ENCODE results near the gene CLEC1B.
"Not testable (repeated sequence)": the region's sequence is repeated elsewhere in the genome, so short reads cannot be mapped to it uniquely, and the experiment has no call there.

The CLEC1B gene

GRCh38 chr12:9975614-9976013 is 23.3 kb downstream of the CLEC1B start:
- TF ChIP-seq CTCF (conservative IDR thresholded peaks at IDR 0.05; ENCODE audit: low read depth, low read length): no peak
- H3K4me3 ChIP-seq (ENCODE audit: low read length): no peak overlapping the region
- DNase-seq (ENCODE audit: low read depth): no peak

DNA sequence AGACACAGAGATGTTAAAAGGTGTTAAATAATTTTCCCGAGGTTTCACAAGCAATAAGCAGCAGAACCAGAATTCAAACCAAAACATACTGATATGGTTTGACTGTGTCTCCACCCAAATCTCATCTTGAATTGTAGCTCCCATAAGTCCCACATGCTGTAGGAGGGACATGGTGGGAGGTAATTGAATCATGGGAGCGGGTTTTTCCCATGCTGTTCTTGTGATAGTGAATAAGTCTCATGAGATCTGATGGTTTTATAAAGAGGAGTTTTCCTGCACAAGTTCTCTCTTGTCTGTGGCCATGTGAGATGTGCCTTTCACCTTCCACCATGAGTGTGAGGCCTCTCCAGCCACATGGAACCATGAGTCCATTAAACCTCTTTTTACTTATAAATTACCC is 24.2 kb downstream of the CLEC1B start:
- DNase-seq (ENCODE audit: low read depth); H3K4me3 ChIP-seq (ENCODE audit: low read length): not testable (repeated sequence)

GRCh38 chr12:9973949-9974348 is 25.0 kb downstream of the CLEC1B start:
- DNase-seq (ENCODE audit: low read depth): no peak
- H3K4me3 ChIP-seq (ENCODE audit: low read length): no peak overlapping the region
- no peak for TF ChIP-seq CTCF (conservative IDR thresholded peaks at IDR 0.05; ENCODE audit: low read depth, low read length)

GRCh38 chr12:9971181-9971580 is 27.7 kb downstream of the CLEC1B start, which contains the start of gene CLEC12A:
TSS of gene CLEC12A (plus strand) at chr12:9971409. CDS start at chr12:9971597, 188 bp downstream.
- no peak within 1 kb of the TSS for H3K4me3 ChIP-seq (ENCODE audit: low read length)
- no peak for TF ChIP-seq CTCF (conservative IDR thresholded peaks at IDR 0.05; ENCODE audit: low read depth, low read length)
- DNase-seq (ENCODE audit: low read depth): no peak

GRCh38 chr12:9969673-9970072 is 29.2 kb downstream of the CLEC1B start:
- H3K4me3 ChIP-seq (ENCODE audit: low read length): no peak overlapping the region
- TF ChIP-seq CTCF (conservative IDR thresholded peaks at IDR 0.05; ENCODE audit: low read depth, low read length): no peak
- DNase-seq (ENCODE audit: low read depth): no peak

- DNase-seq (ENCODE audit: low read depth): no peak
- no peak for TF ChIP-seq CTCF (conservative IDR thresholded peaks at IDR 0.05; ENCODE audit: low read depth, low read length)
- H3K4me3 ChIP-seq (ENCODE audit: low read length): no peak overlapping the region
Measured at GRCh38 chr12:9961901-9962300, 37.0 kb downstream of the CLEC1B start.

DNA sequence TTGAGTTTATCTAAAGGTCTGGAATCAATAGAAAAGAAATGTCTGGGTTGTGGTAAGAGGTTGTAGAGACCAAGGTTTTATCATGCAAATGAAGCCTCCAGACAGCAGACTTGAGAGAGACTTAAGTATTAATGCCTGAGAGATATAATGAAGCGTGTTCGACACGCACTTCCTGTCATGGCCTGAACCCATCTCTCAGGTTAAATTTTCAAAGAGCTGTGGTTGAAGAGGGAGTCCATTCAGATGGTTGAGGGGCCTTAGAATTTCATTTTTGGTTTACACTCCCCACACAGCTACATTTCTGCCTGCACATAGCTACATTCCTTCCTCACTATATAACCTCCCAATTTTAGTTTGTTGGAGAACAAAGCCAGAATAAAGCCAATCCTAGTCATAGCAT is 37.8 kb downstream of the CLEC1B start:
- no peak overlapping the region for H3K4me3 ChIP-seq (ENCODE audit: low read length)
- no peak for DNase-seq (ENCODE audit: low read depth)
- TF ChIP-seq CTCF (conservative IDR thresholded peaks at IDR 0.05; ENCODE audit: low read depth, low read length): no peak

DNA sequence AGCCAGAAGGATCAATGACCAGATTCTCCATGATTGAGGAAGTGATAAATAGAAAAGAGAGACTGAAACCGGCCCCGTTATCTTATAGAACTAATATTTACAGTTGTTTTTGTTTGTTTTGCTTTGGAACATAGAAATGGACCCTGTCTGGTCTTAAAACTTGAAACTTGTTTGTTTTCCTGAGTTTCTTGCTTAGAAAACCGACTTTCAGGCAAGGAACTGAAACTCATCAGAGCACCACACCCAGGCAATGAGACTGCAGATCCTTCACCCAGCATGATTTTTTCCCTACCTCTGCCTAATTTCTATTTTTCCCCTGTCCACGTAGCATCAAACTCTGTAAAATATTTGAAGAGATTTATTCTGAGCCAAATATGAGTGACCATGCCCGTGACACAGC is 38.3 kb downstream of the CLEC1B start:
- no peak overlapping the region for H3K4me3 ChIP-seq (ENCODE audit: low read length)
- no peak for DNase-seq (ENCODE audit: low read depth)
- TF ChIP-seq CTCF (conservative IDR thresholded peaks at IDR 0.05; ENCODE audit: low read depth, low read length): no peak

All from retinal pigment epithelial cell (primary cell).